HL-60 (cell line): Measurements from ENCODE around the gene ARV1.

Experiments
- DNase-seq, 2 experiments: peaks; one replicate each; pipeline ENCODE4 v3.0.0-alpha.2; 2010 to 2020; ENCODE audit warnings: low read depth in 1 of 2, low spot score in 1 of 2
- H3K27ac ChIP-seq: fragments of 250-450 bp; sonication (Bioruptor Pico); replicated peaks from 2 replicates; pipeline ENCODE4 v1.5.1; 2020; ENCODE audit warnings: mild to moderate bottlenecking, moderate library complexity
- H3K27me3 ChIP-seq: fragments of 250-450 bp; sonication (Bioruptor Pico); 2 replicates; pipeline ENCODE4 v1.5.1; 2021; ENCODE audit warnings: mild to moderate bottlenecking, moderate library complexity; ENCODE audit not compliant: insufficient read depth, poor library complexity, severe bottlenecking
- H3K4me3 ChIP-seq: replicated peaks from 2 replicates; pipeline ENCODE4 v1.5.1; 2011; ENCODE audit warnings: mild to moderate bottlenecking, control low read depth, low read length; ENCODE audit not compliant: insufficient read depth
- GABPA ChIP-seq: IDR thresholded peaks from 2 replicates; pipeline ENCODE4 v1.6.1; 2012; ENCODE audit warnings: low read depth
- POLR2AphosphoS5 ChIP-seq: IDR thresholded peaks from 2 replicates; pipeline ENCODE4 v1.6.1; 2012; ENCODE audit warnings: low read depth
- SPI1 ChIP-seq: IDR thresholded peaks from 2 replicates; pipeline ENCODE4 v1.6.1; 2012; ENCODE audit warnings: low read depth, mild to moderate bottlenecking, borderline replicate concordance
- TF ChIP-seq, protein P1 (sequence below): IDR thresholded peaks from 2 replicates; pipeline ENCODE4 v1.6.1; 2012; ENCODE audit warnings: low read depth; ENCODE audit not compliant: insufficient replicate concordance
- TF ChIP-seq, protein P2 (sequence below): IDR thresholded peaks from one replicate; pipeline ENCODE4 v1.5.1; 2011; ENCODE audit warnings: low read length, control low read depth, inconsistent platforms; ENCODE audit not compliant: insufficient read depth

The ARV1 gene

DNA sequence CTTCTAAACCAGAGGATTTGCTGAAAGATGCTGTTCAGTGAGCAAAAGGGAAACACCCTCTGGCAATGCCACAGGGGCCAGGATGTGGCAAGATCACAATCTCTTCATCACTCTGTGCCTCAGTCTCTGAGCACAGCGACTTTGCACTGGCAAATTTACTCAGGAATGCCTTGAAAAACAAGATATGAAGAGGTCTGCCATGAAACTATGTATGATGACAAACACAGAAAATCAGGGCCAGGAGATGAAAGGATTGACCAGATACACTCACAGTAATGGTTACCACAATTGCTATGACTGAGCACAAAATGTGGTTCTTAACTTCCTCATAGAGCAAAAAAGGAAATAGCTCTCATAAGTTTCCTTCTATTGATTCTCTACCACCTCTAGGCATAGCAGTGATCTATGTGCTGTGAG is 6.0 kb upstream of the ARV1 start:
- peak in 1 of 2 experiments; percentile 60 for DNase-seq
- H3K27me3 ChIP-seq = no peaks in the 10 kb centered on the region
- H3K4me3 ChIP-seq = no peak overlapping the region
- TF ChIP-seq POLR2AphosphoS5 = no peak
- TF ChIP-seq, protein P1, sequence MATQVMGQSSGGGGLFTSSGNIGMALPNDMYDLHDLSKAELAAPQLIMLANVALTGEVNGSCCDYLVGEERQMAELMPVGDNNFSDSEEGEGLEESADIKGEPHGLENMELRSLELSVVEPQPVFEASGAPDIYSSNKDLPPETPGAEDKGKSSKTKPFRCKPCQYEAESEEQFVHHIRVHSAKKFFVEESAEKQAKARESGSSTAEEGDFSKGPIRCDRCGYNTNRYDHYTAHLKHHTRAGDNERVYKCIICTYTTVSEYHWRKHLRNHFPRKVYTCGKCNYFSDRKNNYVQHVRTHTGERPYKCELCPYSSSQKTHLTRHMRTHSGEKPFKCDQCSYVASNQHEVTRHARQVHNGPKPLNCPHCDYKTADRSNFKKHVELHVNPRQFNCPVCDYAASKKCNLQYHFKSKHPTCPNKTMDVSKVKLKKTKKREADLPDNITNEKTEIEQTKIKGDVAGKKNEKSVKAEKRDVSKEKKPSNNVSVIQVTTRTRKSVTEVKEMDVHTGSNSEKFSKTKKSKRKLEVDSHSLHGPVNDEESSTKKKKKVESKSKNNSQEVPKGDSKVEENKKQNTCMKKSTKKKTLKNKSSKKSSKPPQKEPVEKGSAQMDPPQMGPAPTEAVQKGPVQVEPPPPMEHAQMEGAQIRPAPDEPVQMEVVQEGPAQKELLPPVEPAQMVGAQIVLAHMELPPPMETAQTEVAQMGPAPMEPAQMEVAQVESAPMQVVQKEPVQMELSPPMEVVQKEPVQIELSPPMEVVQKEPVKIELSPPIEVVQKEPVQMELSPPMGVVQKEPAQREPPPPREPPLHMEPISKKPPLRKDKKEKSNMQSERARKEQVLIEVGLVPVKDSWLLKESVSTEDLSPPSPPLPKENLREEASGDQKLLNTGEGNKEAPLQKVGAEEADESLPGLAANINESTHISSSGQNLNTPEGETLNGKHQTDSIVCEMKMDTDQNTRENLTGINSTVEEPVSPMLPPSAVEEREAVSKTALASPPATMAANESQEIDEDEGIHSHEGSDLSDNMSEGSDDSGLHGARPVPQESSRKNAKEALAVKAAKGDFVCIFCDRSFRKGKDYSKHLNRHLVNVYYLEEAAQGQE = no peak
- peak; percentile 7; the same call in 1 of the 2 replicates for TF ChIP-seq SPI1
- no peak overlapping the region for H3K27ac ChIP-seq

DNA sequence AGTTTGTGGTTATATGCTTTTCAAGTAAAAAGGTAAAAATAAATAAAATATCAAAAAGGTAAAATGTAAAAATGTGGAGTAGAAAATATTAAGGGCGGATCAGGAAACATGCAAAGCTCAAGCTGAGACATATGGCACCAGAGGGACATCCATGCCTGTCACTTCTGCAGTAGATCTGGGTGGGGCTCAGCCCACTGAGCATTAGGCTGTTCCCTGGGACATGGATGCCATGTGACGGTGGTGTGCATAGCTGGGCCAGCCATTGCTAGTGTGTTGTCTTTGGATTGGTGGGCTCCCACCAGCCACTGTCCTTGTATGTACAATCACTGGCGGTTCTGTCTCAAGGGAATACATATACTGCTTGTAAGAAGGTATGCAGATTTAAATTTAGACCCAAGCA is 3.3 kb upstream of the ARV1 start:
- no peaks in the 10 kb centered on the region for H3K27me3 ChIP-seq
- no peak overlapping the region for H3K27ac ChIP-seq
- TF ChIP-seq, protein P1 = no peak
- TF ChIP-seq POLR2AphosphoS5 (no peak), GABPA (no peak), SPI1 (no peak)
- TF ChIP-seq, protein P2, sequence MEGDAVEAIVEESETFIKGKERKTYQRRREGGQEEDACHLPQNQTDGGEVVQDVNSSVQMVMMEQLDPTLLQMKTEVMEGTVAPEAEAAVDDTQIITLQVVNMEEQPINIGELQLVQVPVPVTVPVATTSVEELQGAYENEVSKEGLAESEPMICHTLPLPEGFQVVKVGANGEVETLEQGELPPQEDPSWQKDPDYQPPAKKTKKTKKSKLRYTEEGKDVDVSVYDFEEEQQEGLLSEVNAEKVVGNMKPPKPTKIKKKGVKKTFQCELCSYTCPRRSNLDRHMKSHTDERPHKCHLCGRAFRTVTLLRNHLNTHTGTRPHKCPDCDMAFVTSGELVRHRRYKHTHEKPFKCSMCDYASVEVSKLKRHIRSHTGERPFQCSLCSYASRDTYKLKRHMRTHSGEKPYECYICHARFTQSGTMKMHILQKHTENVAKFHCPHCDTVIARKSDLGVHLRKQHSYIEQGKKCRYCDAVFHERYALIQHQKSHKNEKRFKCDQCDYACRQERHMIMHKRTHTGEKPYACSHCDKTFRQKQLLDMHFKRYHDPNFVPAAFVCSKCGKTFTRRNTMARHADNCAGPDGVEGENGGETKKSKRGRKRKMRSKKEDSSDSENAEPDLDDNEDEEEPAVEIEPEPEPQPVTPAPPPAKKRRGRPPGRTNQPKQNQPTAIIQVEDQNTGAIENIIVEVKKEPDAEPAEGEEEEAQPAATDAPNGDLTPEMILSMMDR = no peak
- H3K4me3 ChIP-seq = no peak overlapping the region
- no peak for DNase-seq

DNA sequence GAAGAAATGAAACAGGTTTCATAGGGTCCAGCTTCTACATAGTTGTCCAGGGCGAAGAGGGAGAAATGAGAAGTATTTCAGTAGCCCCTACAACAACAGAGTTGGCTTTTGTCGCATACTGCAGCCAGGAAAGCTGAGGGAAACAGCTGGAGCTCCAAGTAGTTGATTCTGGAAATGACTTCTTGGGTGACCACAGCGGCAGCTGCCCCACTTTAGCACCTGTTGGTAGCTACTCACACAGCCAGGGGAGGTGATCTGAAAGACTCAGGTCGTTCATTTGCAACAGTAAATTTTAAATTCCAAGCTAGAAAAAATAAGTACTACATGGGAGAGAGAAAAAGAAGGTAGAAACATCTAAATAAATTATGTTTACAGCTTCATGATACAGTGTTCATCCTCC is 2.5 kb upstream of the ARV1 start:
- no peak overlapping the region for H3K27ac ChIP-seq
- no peaks in the 10 kb centered on the region for H3K27me3 ChIP-seq
- no peak for DNase-seq
- H3K4me3 ChIP-seq = no peak overlapping the region
- TF ChIP-seq SPI1 (no peak), GABPA (no peak), POLR2AphosphoS5 (no peak)
- TF ChIP-seq, protein P1 = no peak
- TF ChIP-seq, protein P2 = no peak
